Panc1 (cell line): ENCODE data around the gene FSTL5. TPM values are rescaled to one million over a fixed set of nuclear protein-coding genes. Genes with fewer than 3 reads are reported as not detected.

Source experiments
- ATAC-seq: fragments of 200-7000 bp; cut with Tn5 transposase; 2 replicates; pipeline ENCODE4 v1.9.1; 2020; ENCODE audit warnings: mild to moderate bottlenecking, moderate library complexity
- BruUV-seq: library from RNA; stranded (reverse); fragments of 400-500 nt; replicated peaks from 2 replicates; lab custom pipeline; 2021; lab: Mats Ljungman, UMichigan
- CTCF ChIA-PET: fragments of 300-600 bp; sonication (Branson Sonifier 250); formaldehyde crosslinking; loops from one replicate; lab custom pipeline; 2022; ENCODE audit warnings: antibody characterized with exemption; lab: Charles Lee
- POLR2A ChIA-PET: fragments of 300-600 bp; sonication (Branson Sonifier 250); formaldehyde crosslinking; loops from one replicate; lab custom pipeline; 2022; ENCODE audit warnings: antibody characterized with exemption; lab: Charles Lee
- DNase-seq: peaks from one replicate; pipeline ENCODE4 v3.0.0-alpha.2; 2010; ENCODE audit warnings: low read depth, low spot score
- H3K27ac ChIP-seq: 2 replicates; pipeline ENCODE4 v1.5.1; 2011; ENCODE audit warnings: mild to moderate bottlenecking, low read length, inconsistent platforms
- H3K27me3 ChIP-seq: fragments of 200-500 bp; sonication (Bioruptor generic); 2 replicates; pipeline ENCODE4 v1.6.0; 2014; ENCODE audit warnings: low read length, inconsistent platforms; ENCODE audit not compliant: control insufficient read depth, insufficient read depth
- H3K36me3 ChIP-seq: fragments of 200-500 bp; sonication (Bioruptor generic); 2 replicates; pipeline ENCODE4 v1.5.1; 2014; ENCODE audit warnings: inconsistent platforms, mild to moderate bottlenecking, low read length, moderate library complexity; ENCODE audit not compliant: control insufficient read depth, insufficient read depth
- H3K4me1 ChIP-seq: 2 replicates; pipeline ENCODE4 v1.5.1; 2011; ENCODE audit warnings: inconsistent platforms, mild to moderate bottlenecking, low read length, moderate library complexity; ENCODE audit not compliant: control insufficient read depth, insufficient read depth
- H3K4me3 ChIP-seq, 2 experiments: 2 replicates each; pipeline ENCODE4 v1.5.1; 2011 to 2012; ENCODE audit warnings: low read depth in 2 of 2, low read length in 2 of 2, mild to moderate bottlenecking in 2 of 2, inconsistent platforms in 1 of 2, moderate library complexity in 1 of 2
- H3K9me3 ChIP-seq: fragments of 200-500 bp; sonication (Bioruptor generic); 2 replicates; pipeline ENCODE4 v1.5.1; 2014; ENCODE audit warnings: low read depth, mild to moderate bottlenecking, inconsistent platforms, low read length, moderate library complexity; ENCODE audit not compliant: control insufficient read depth, insufficient read depth
- CTCF ChIP-seq: fragments of 450-650 bp; IDR thresholded peaks from 2 replicates; pipeline ENCODE4 v1.5.1; 2017; ENCODE audit warnings: mild to moderate bottlenecking
- POLR2AphosphoS5 ChIP-seq: IDR thresholded peaks from 2 replicates; pipeline ENCODE4 v1.6.1; 2012; ENCODE audit warnings: mild to moderate bottlenecking, low read depth, low read length, moderate library complexity
- REST ChIP-seq, 2 experiments: IDR thresholded peaks; 2 replicates each; pipeline ENCODE4 v1.6.1; 2011 to 2012; ENCODE audit warnings: low read depth in 2 of 2, control low read depth in 1 of 2, low read length in 1 of 2, mild to moderate bottlenecking in 1 of 2, moderate library complexity in 1 of 2; ENCODE audit not compliant: insufficient read depth in 1 of 2
- SIN3A ChIP-seq: IDR thresholded peaks from 2 replicates; pipeline ENCODE4 v1.6.1; 2012; ENCODE audit warnings: low read depth, mild to moderate bottlenecking, low read length, moderate library complexity, borderline replicate concordance; ENCODE audit not compliant: insufficient read depth
- TCF7L2 ChIP-seq: IDR thresholded peaks from 2 replicates; pipeline ENCODE4 v1.6.1; 2011; ENCODE audit warnings: mild to moderate bottlenecking, low read depth, low read length, inconsistent platforms
- in situ Hi-C: cut with HindIII; loops from 2 replicates; pipeline ENCODE4 v1.10.0; 2016; ENCODE audit warnings: low sequenced_read_pairs, low pct_unique_long_range_greater_than_20kb
- intact Hi-C: fragments of 100-400 bp; cut with micrococcal nuclease; formaldehyde crosslinking; loops from one replicate; pipeline ENCODE4 v1.10.0; 2022; ENCODE audit not compliant: unreplicated experiment
- total RNA-seq: library from RNA; stranded (reverse); gene quantifications from one replicate; pipeline ENCODE4 v1.2.1, GENCODE V29; 2021; ENCODE audit not compliant: unreplicated experiment

FSTL5 gene
- total RNA-seq, 1 experiment from 2014 or later: 0.67 TPM

DNA sequence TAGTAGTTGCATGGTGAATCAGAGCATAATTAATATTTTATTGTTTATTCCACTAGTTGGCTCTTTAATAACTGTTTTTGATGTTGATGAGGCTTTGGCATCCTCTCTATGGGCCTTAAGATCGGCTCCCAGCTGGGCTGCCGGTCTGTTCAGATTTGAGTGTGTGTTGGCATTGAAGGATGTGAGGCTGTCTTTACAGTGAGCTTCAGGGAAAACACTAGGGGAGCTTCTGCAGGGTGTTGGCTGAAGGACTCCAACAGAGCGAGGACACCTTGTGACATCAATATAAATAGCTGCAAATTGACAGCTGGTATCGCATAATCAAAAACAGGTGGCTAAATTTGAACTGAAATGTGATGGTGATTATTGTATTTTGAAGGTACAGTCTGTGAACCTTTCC is 322.0 kb downstream of the FSTL5 start:
- DNase-seq (no peak), ATAC-seq (no peak)
- Histone ChIP-seq H3K9me3 (no peaks in the 10 kb centered on the region), H3K4me3 (no peak overlapping the region), H3K27me3 (no peaks in the 10 kb centered on the region), H3K36me3 (no peaks in the 10 kb centered on the region), H3K27ac (no peak overlapping the region), H3K4me1 (no peaks in the 10 kb centered on the region)
- in situ Hi-C loops (no loop called here), intact Hi-C loops (no loop called here)
- ChIA-PET POLR2A (no interaction called here), CTCF (no interaction called here)
- no TSS peak for BruUV-seq
- TF ChIP-seq POLR2AphosphoS5 (no peak), SIN3A (no peak), TCF7L2 (no peak)

- H3K27ac ChIP-seq: no peak overlapping the region
- ATAC-seq (no peak), DNase-seq (no peak)
- no TSS peak for BruUV-seq
- H3K4me3 ChIP-seq: no peak overlapping the region
- no peaks in the 10 kb centered on the region for H3K9me3 ChIP-seq
- H3K27me3 ChIP-seq: no peaks in the 10 kb centered on the region
- TF ChIP-seq CTCF (no peak), REST (IDR thresholded peaks at IDR 0.05; ENCODE audit: insufficient read depth in 1 of 2, low read depth in 2 of 2, low read length in 1 of 2) (no peak), SIN3A (no peak), TCF7L2 (no peak), POLR2AphosphoS5 (no peak)
- in situ Hi-C loops: no loop called here
- ChIA-PET POLR2A (no interaction called here), CTCF (no interaction called here)
- no peaks in the 10 kb centered on the region for H3K36me3 ChIP-seq
- H3K4me1 ChIP-seq: no peaks in the 10 kb centered on the region
- intact Hi-C loops: no loop called here
These were observed 334.2 kb downstream of the FSTL5 start for GRCh38 chr4:161829591-161829990.

- TF ChIP-seq CTCF (no peak), TCF7L2 (no peak), SIN3A (no peak), POLR2AphosphoS5 (no peak), REST (IDR thresholded peaks at IDR 0.05; ENCODE audit: insufficient read depth in 1 of 2, low read depth in 2 of 2, low read length in 1 of 2) (no peak)
- ChIA-PET POLR2A (no interaction called here), CTCF (no interaction called here)
- Histone ChIP-seq H3K4me3 (no peak overlapping the region), H3K27ac (no peak overlapping the region), H3K4me1 (no peaks in the 10 kb centered on the region), H3K9me3 (no peaks in the 10 kb centered on the region), H3K36me3 (no peaks in the 10 kb centered on the region), H3K27me3 (no peaks in the 10 kb centered on the region)
- ATAC-seq: no peak
- intact Hi-C loops (no loop called here), in situ Hi-C loops (no loop called here)
- BruUV-seq: no TSS peak
- DNase-seq: no peak
These were observed 335.7 kb downstream of the FSTL5 start for GRCh38 chr4:161828061-161828460.
